Cardiac muscle cell (in vitro differentiated cells and primary cell): ENCODE results near the gene UBE2D3. TPM values are rescaled to one million over a fixed set of nuclear protein-coding genes. Genes with fewer than 3 reads are reported as not detected.

ENCODE experiments used
- DNase-seq, 2 donors: peaks; one replicate each; pipeline versions ENCODE4 v3.0.0 to v3.0.0-alpha.2; 2010 to 2017; ENCODE audit warnings: low read depth in 1 of 2, low spot score in 1 of 2
- H3K27ac ChIP-seq: fragments of 200-600 bp; sonication (generic); 2 replicates; pipeline ENCODE4 v1.5.1; 2016
- H3K27me3 ChIP-seq: fragments of 200-600 bp; sonication (generic); 2 replicates; pipeline ENCODE4 v1.6.0; 2016; ENCODE audit warnings: control low read depth
- H3K36me3 ChIP-seq: fragments of 200-600 bp; sonication (generic); 2 replicates; pipeline ENCODE4 v1.5.1; 2016; ENCODE audit warnings: control low read depth
- H3K4me1 ChIP-seq: fragments of 200-600 bp; sonication (generic); 2 replicates; pipeline ENCODE4 v1.8.1; 2017; ENCODE audit warnings: low read depth, mild to moderate bottlenecking, mixed run types
- H3K4me3 ChIP-seq: fragments of 200-600 bp; sonication (generic); 2 replicates; pipeline ENCODE4 v1.5.1; 2016; ENCODE audit warnings: mild to moderate bottlenecking
- H3K9me3 ChIP-seq: fragments of 200-600 bp; sonication (generic); 2 replicates; pipeline ENCODE4 v1.5.1; 2017; ENCODE audit warnings: low read depth, mild to moderate bottlenecking, control low read depth
- polyA plus RNA-seq: library from polyadenylated mRNA; unstranded; fragments of >200 nt; fragmentation: Nextera tagmentation; extraction: Ambion mirVana; gene quantifications from 2 replicates; pipeline ENCODE4 v1.2.1, GENCODE V29; 2016
- total RNA-seq: library from RNA; depleted of rRNA; stranded (reverse); fragments of >200 nt; gene quantifications from 2 replicates; pipeline ENCODE4 v1.2.3, GENCODE V29; 2016
- TF ChIP-seq, protein P1 (sequence below): IDR thresholded peaks from 2 replicates; pipeline ENCODE4 v1.5.1; 2012; ENCODE audit warnings: low read depth, mild to moderate bottlenecking, low read length

UBE2D3 gene
- total and polyA plus RNA-seq, 2 experiments from 2014 or later: 241 to 359 TPM

DNA sequence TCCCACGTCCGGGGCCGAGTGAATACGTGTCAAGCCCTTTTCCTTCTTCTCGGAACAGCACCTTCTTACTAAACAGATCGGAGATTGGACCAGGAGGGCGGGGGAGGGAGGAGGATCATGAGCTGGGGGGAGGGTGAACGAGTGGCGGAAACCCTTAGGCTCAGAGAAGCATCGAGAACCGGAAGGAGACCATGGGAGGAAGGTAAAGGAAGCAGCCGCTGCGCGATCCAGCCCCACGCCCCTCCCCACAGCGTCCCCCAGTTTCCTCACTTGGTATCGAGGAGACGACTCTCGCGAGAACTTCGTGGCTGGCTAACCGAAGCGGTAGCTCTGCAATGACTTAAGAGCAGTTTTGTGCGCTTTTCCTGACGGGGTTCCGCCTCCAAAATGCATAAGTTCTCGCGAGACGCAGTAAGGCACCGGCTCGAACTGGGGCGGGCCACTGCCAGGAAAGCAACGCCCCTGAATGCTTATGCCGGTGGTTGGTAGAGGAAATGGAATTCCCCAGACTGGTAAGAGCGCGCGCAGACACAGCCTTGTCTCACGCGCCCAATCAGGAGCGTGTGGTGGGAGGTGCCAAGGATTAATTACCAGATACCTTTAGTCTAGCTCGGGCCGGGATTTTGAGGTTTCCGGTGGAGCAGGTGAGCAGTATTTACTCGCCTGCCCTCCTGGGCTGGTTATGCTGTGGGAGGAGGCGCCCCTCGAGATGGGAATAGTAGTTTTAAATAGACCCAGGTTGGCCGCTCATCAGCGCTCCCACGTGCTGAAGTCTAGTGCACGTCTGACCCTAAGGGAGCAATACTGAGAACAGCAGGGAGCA, 534 bp upstream of the UBE2D3 start:
- TF ChIP-seq, protein P1, sequence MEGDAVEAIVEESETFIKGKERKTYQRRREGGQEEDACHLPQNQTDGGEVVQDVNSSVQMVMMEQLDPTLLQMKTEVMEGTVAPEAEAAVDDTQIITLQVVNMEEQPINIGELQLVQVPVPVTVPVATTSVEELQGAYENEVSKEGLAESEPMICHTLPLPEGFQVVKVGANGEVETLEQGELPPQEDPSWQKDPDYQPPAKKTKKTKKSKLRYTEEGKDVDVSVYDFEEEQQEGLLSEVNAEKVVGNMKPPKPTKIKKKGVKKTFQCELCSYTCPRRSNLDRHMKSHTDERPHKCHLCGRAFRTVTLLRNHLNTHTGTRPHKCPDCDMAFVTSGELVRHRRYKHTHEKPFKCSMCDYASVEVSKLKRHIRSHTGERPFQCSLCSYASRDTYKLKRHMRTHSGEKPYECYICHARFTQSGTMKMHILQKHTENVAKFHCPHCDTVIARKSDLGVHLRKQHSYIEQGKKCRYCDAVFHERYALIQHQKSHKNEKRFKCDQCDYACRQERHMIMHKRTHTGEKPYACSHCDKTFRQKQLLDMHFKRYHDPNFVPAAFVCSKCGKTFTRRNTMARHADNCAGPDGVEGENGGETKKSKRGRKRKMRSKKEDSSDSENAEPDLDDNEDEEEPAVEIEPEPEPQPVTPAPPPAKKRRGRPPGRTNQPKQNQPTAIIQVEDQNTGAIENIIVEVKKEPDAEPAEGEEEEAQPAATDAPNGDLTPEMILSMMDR: no peak
- DNase-seq: peak; percentile 100
- Histone ChIP-seq H3K27me3 (no peaks in the 10 kb centered on the region), H3K9me3 (no peaks in the 10 kb centered on the region), H3K4me3 (peak overlapping the region; percentile 89), H3K27ac (peak overlapping the region; percentile 100), H3K36me3 (no peaks in the 10 kb centered on the region), H3K4me1 (peaks cover 16% of the 10 kb centered on the region)

DNA sequence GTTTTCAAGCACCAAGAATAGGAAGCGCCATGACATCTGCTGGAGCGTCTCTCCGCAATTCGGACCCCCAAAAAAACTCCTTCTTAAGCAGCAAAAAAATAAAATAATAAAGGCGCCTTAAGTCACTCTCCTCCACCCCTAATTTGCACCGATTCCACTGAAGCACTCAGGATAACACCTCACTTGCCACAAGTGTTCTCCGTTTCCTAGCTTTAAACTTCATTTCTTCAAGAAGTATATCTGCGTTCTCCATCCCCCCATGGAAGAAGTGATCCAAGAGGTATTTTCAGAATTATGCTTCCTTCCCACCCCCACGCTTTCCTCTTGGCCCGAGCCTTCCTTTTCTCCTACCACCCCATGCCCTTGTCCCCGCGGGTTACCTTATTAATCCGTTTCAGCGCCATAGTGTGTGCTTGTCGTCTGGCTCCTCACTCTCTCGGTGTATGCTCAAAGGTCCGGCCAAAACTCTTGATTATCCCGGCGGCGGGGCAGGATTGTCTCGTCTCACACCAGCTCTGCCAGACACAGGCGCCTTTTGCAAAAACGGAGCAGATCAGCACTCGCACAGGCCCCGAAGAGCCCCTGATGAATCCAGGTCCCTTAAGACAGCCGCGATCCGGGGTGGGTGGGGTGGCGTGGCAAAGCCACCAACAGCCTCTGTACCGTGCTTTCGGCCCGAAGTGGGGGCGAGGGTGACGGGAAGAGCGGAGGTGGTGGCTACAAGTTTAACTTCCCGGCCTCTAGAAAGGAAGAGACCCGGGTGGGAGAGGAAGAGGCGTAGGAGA, 1.1 kb downstream of the UBE2D3 start:
- Histone ChIP-seq H3K4me1 (peaks cover 22% of the 10 kb centered on the region), H3K9me3 (no peaks in the 10 kb centered on the region), H3K4me3 (peak overlapping the region; percentile 89), H3K27me3 (no peaks in the 10 kb centered on the region), H3K27ac (peak overlapping the region; percentile 100), H3K36me3 (no peaks in the 10 kb centered on the region)
- TF ChIP-seq, protein P1: no peak
- no peak for DNase-seq

DNA sequence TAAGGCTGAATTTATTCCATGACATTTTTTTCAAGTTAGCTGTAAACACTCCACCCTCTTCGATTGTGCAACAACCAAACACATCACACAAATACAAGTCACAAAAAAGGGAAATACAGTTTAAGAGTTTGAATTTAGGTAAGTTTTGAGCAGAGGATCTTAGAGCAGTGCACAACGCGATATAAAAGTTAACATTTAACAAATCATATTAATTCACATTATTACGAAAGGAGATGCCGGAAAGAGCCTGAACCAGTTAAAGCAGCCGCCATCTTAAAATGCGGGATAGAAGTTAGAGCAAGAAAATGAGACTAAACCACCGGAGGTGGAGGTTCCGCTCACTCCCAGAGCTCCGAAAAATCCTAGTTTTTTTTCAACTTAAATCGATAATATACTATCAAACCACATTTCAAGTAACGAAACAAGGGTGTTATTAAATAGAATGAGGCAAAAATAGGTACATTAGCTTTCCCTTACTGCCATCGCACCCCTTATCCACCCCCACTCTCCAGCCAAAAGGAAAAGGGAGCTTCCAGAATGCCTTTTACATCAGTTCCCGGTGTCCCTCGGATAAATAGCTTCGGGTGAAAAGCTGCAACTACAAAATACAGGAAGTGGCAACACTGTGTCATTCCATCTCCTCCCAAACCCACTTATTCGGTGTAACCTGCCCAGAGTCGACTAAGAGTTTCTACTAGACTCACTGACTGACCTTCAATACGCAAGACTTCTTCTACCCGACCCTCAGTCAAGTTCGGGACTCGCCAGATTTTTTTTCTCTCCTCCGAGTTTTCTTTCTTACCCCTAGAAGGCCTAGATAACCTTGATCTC, 1.9 kb downstream of the UBE2D3 start:
- Histone ChIP-seq H3K4me1 (peaks cover 30% of the 10 kb centered on the region), H3K4me3 (peak overlapping the region; percentile 89), H3K27me3 (no peaks in the 10 kb centered on the region), H3K27ac (peak overlapping the region; percentile 100), H3K9me3 (no peaks in the 10 kb centered on the region), H3K36me3 (no peaks in the 10 kb centered on the region)
- TF ChIP-seq, protein P1: no peak
- DNase-seq: peak; percentile 55 to 81

DNA sequence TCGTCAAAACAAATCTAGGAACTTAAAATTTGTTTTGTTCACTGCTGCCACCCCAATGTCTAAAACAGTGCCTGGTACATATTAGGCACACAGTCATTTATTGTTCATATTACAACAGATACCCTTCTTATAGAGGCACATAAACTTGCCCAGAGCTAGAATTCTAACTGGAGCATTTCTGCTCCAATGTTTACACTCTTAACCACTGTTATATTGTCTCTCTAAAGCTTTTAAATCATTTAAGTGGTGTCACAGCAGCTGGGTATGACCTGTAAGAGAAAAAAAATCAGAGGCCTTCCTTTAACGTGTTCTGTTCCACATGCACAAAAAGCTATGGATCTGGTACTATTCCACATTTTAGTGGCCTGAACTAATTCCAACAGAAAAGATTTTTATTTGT, 3.0 kb downstream of the UBE2D3 start:
- peak overlapping the region; percentile 89 for H3K4me3 ChIP-seq
- no peaks in the 10 kb centered on the region for H3K27me3 ChIP-seq
- no peak for DNase-seq
- peak overlapping the region; percentile 100 for H3K27ac ChIP-seq
- no peaks in the 10 kb centered on the region for H3K9me3 ChIP-seq
- H3K36me3 ChIP-seq: no peaks in the 10 kb centered on the region
- TF ChIP-seq, protein P1: no peak
- H3K4me1 ChIP-seq: peaks cover 35% of the 10 kb centered on the region

DNA sequence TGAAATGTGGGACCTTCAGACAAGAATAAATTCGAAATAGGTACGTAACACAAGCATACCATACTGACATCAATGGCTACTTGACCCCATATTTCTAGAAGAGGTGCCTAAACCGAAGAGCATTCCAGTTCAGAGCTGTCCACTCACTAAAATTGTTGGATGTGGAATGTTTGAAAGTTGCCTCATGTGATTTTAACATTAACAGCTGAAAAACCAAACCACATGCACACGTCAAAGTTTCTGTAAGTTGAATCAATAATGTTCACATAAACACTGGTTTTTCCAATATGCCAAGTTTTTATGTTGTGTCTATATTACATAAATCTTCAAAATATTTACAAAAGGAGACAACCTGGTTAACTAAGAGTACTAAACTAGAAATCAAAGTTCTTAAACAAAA, 3.5 kb downstream of the UBE2D3 start:
- no peaks in the 10 kb centered on the region for H3K27me3 ChIP-seq
- TF ChIP-seq, protein P1: no peak
- peak overlapping the region; percentile 89 for H3K4me3 ChIP-seq
- H3K9me3 ChIP-seq: no peaks in the 10 kb centered on the region
- no peak for DNase-seq
- H3K36me3 ChIP-seq: no peaks in the 10 kb centered on the region
- H3K27ac ChIP-seq: peak overlapping the region; percentile 100
- peaks cover 34% of the 10 kb centered on the region for H3K4me1 ChIP-seq
